H9 (cell line): Measurements from ENCODE around the gene NECAB2. TPM values are rescaled to one million over a fixed set of nuclear protein-coding genes. Genes with fewer than 3 reads are reported as not detected.

Source experiments
- DNase-seq: peaks from one replicate; pipeline ENCODE4 v3.0.0-alpha.2; 2017
- H2AFZ ChIP-seq: one replicate; pipeline ENCODE4 v1.6.1; 2013; ENCODE audit warnings: mild to moderate bottlenecking, low read length, control low read depth, moderate library complexity
- H2AK5ac ChIP-seq: 2 replicates; pipeline ENCODE4 v1.6.1; 2013; ENCODE audit warnings: low read length, control low read depth, mixed read lengths; ENCODE audit not compliant: insufficient read length
- H2BK120ac ChIP-seq: one replicate; pipeline ENCODE4 v1.6.1; 2013; ENCODE audit warnings: low read depth, mild to moderate bottlenecking, low read length, control low read depth, inconsistent platforms; ENCODE audit not compliant: poor library complexity, severe bottlenecking
- H2BK12ac ChIP-seq: 2 replicates; pipeline ENCODE4 v1.6.1; 2013; ENCODE audit warnings: low read length, control low read depth, mixed read lengths, low read depth; ENCODE audit not compliant: insufficient read length
- H2BK15ac ChIP-seq: 2 replicates; pipeline ENCODE4 v1.6.1; 2013; ENCODE audit warnings: low read depth, low read length, control low read depth
- H2BK20ac ChIP-seq: one replicate; pipeline ENCODE4 v1.6.1; 2013; ENCODE audit warnings: low read depth, mild to moderate bottlenecking, low read length, control low read depth, inconsistent platforms; ENCODE audit not compliant: poor library complexity, severe bottlenecking
- H2BK5ac ChIP-seq: 2 replicates; pipeline ENCODE4 v1.6.1; 2013; ENCODE audit warnings: low read length, control low read depth, mixed read lengths; ENCODE audit not compliant: insufficient read length
- H3K14ac ChIP-seq: 2 replicates; pipeline ENCODE4 v1.6.1; 2013; ENCODE audit warnings: low read length, control low read depth; ENCODE audit not compliant: insufficient read depth
- H3K18ac ChIP-seq: 2 replicates; pipeline ENCODE4 v1.6.1; 2013; ENCODE audit warnings: low read depth, mild to moderate bottlenecking, mixed read lengths, low read length, control low read depth; ENCODE audit not compliant: insufficient read length
- H3K23ac ChIP-seq: 2 replicates; pipeline ENCODE4 v1.6.1; 2013; ENCODE audit warnings: low read length, control low read depth, mixed read lengths, low read depth; ENCODE audit not compliant: insufficient read length
- H3K23me2 ChIP-seq: 2 replicates; pipeline ENCODE4 v1.6.1; 2013; ENCODE audit warnings: low read depth, mild to moderate bottlenecking, mixed read lengths, low read length, control low read depth; ENCODE audit not compliant: insufficient read length, poor library complexity, severe bottlenecking
- H3K27ac ChIP-seq: 2 replicates; pipeline ENCODE4 v1.5.1; 2013; ENCODE audit warnings: low read length, control low read depth, mixed read lengths, low read depth; ENCODE audit not compliant: insufficient read length
- H3K27me3 ChIP-seq: 2 replicates; pipeline ENCODE4 v1.6.1; 2013; ENCODE audit warnings: low read length, control low read depth, inconsistent platforms; ENCODE audit not compliant: insufficient read depth
- H3K4ac ChIP-seq: 2 replicates; pipeline ENCODE4 v1.6.1; 2013; ENCODE audit warnings: low read depth, mild to moderate bottlenecking, control low read depth, inconsistent platforms, low read length, moderate library complexity
- H3K4me1 ChIP-seq: 2 replicates; pipeline ENCODE4 v1.6.1; 2013; ENCODE audit warnings: low read length, control low read depth, inconsistent platforms; ENCODE audit not compliant: insufficient read depth
- H3K4me2 ChIP-seq: 2 replicates; pipeline ENCODE4 v1.6.1; 2013; ENCODE audit warnings: low read length, control low read depth, mixed read lengths; ENCODE audit not compliant: insufficient read length, insufficient read depth
- H3K56ac ChIP-seq: 2 replicates; pipeline ENCODE4 v1.6.1; 2013; ENCODE audit warnings: low read depth, mild to moderate bottlenecking, mixed read lengths, low read length, control low read depth; ENCODE audit not compliant: insufficient read length
- H3K79me1 ChIP-seq: 2 replicates; pipeline ENCODE4 v1.6.1; 2013; ENCODE audit warnings: low read depth, mild to moderate bottlenecking, moderate library complexity, low read length, control low read depth, inconsistent platforms; ENCODE audit not compliant: insufficient read depth, poor library complexity, severe bottlenecking
- H3K79me2 ChIP-seq: 2 replicates; pipeline ENCODE4 v1.6.1; 2013; ENCODE audit warnings: low read length, control low read depth, inconsistent platforms; ENCODE audit not compliant: insufficient read depth
- H3K9ac ChIP-seq: 2 replicates; pipeline ENCODE4 v1.6.1; 2013; ENCODE audit warnings: low read length, control low read depth, mixed read lengths; ENCODE audit not compliant: insufficient read length; ENCODE audit errors: extremely low read depth
- H3K9me3 ChIP-seq: one replicate; pipeline ENCODE4 v1.6.1; 2013; ENCODE audit warnings: low read depth, low read length, inconsistent platforms; ENCODE audit not compliant: control insufficient read depth
- H3T11ph ChIP-seq: one replicate; pipeline ENCODE4 v1.6.1; 2013; ENCODE audit warnings: mild to moderate bottlenecking, low read length, control low read depth, inconsistent platforms
- H4K20me1 ChIP-seq: one replicate; pipeline ENCODE4 v1.6.1; 2013; ENCODE audit not compliant: control insufficient read depth, insufficient read length, insufficient read depth
- H4K5ac ChIP-seq: 2 replicates; pipeline ENCODE4 v1.6.1; 2013; ENCODE audit warnings: low read depth, mild to moderate bottlenecking, mixed read lengths, low read length, control low read depth; ENCODE audit not compliant: insufficient read length
- H4K8ac ChIP-seq: replicated peaks from 2 replicates; pipeline ENCODE4 v1.6.1; 2013; ENCODE audit warnings: low read length, control low read depth, mixed read lengths, low read depth; ENCODE audit not compliant: insufficient read length
- H4K91ac ChIP-seq: 2 replicates; pipeline ENCODE4 v1.6.1; 2013; ENCODE audit warnings: low read depth, mild to moderate bottlenecking, moderate library complexity, mixed read lengths, low read length, control low read depth; ENCODE audit not compliant: insufficient read length
- H3K27ac Mint-ChIP-seq, 3 experiments: 2 replicates in 2 of 3; 3 replicates in 1 of 3; pipeline ENCODE4 v1.8.0; 2020 to 2021; ENCODE audit warnings: mixed read lengths in 3 of 3, mild to moderate bottlenecking in 1 of 3, moderate library complexity in 1 of 3
- H3K27me3 Mint-ChIP-seq: 2 replicates; pipeline ENCODE4 v1.8.0; 2021; ENCODE audit warnings: low read depth, mild to moderate bottlenecking, moderate library complexity, mixed read lengths
- H3K36me3 Mint-ChIP-seq, 3 experiments: 2 replicates in 2 of 3; 3 replicates in 1 of 3; pipeline ENCODE4 v1.8.0; 2020 to 2021; ENCODE audit warnings: low read depth in 3 of 3, mixed read lengths in 3 of 3; ENCODE audit not compliant: insufficient read depth in 1 of 3
- H3K4me1 Mint-ChIP-seq, 2 experiments: 2 replicates each; pipeline ENCODE4 v1.8.0; 2020; ENCODE audit warnings: mixed read lengths in 2 of 2
- H3K4me3 Mint-ChIP-seq, 2 experiments: 2 replicates in 1 of 2; 3 replicates in 1 of 2; pipeline ENCODE4 v1.8.0; 2020 to 2021; ENCODE audit warnings: mild to moderate bottlenecking in 2 of 2, mixed read lengths in 2 of 2, moderate library complexity in 1 of 2
- H3K9me3 Mint-ChIP-seq, 2 experiments: 2 replicates in 1 of 2; 3 replicates in 1 of 2; pipeline ENCODE4 v1.8.0; 2020; ENCODE audit warnings: mild to moderate bottlenecking in 2 of 2, mixed read lengths in 2 of 2, moderate library complexity in 1 of 2
- CTCF ChIP-seq: fragments of 200-600 bp; sonication (generic); conservative IDR thresholded peaks from 3 replicates; pipeline ENCODE4 v1.8.0; 2021; ENCODE audit warnings: antibody characterized with exemption, mild to moderate bottlenecking
- WGBS: extraction: QIAGEN DNeasy Blood & Tissue Kit; methylation state at CpG from one replicate; pipeline ENCODE4 v1.1.7; 2013; ENCODE audit warnings: missing lambda C conversion rate, low lambda C conversion rate, mixed read lengths; ENCODE audit not compliant: insufficient read length; ENCODE audit errors: extremely low coverage; 5-methylcytosine and 5-hydroxymethylcytosine counted together
- total RNA-seq: library from RNA; stranded (reverse); gene quantifications from 2 replicates; pipeline ENCODE4 v1.2.1, GENCODE V29; 2021

The NECAB2 gene
- total RNA-seq, 1 experiment from 2014 or later, result 12.6 TPM

GRCh38 chr16:84039696-84040095 lies 71.7 kb downstream of the NECAB2 start:
- Histone ChIP-seq H2BK5ac (no peak overlapping the region), H3K23ac (no peak overlapping the region), H2AFZ (no peak overlapping the region), H3K56ac (no peak overlapping the region), H3K18ac (no peak overlapping the region), H3T11ph (no peak overlapping the region), H3K14ac (no peak overlapping the region), H3K27me3 (no peaks in the 10 kb centered on the region), H2BK12ac (no peak overlapping the region), H2BK120ac (no peak overlapping the region), H4K5ac (no peak overlapping the region), H3K23me2 (no peaks in the 10 kb centered on the region), H4K20me1 (no peaks in the 10 kb centered on the region), H3K9ac (no peak overlapping the region), H3K4ac (no peak overlapping the region), H3K4me2 (no peak overlapping the region), H3K9me3 (no peaks in the 10 kb centered on the region), H2BK20ac (no peak overlapping the region), H2BK15ac (no peak overlapping the region), H3K4me1 (no peaks in the 10 kb centered on the region; the same call in 1 of the 2 replicates), H4K91ac (no peak overlapping the region), H3K27ac (no peak overlapping the region), H3K79me2 (no peaks in the 10 kb centered on the region), H4K8ac (no peak overlapping the region), H3K79me1 (no peaks in the 10 kb centered on the region), H2AK5ac (no peak overlapping the region)
- Mint-ChIP-seq H3K4me3 (no peak overlapping the region), H3K27ac (no peak overlapping the region), H3K9me3 (peaks cover 3 to 4% of the 10 kb centered on the region in 2 experiments), H3K27me3 (peaks cover 26% of the 10 kb centered on the region), H3K36me3 (peaks cover 0 to 4% (median 1%) of the 10 kb centered on the region in 3 experiments; a peak in 2 of 7 replicates), H3K4me1 (peaks cover 24 to 37% of the 10 kb centered on the region in 2 experiments)
- TF ChIP-seq CTCF, result no peak
- no CpG with 5 or more reads among the region's 12 CpGs for WGBS
- no peak for DNase-seq
